ENCODE results near the gene MLLT10. TPM values are rescaled to one million over a fixed set of nuclear protein-coding genes. Genes with fewer than 3 reads are reported as not detected.
"Not testable (repeated sequence)": the region's sequence is repeated elsewhere in the genome, so short reads cannot be mapped to it uniquely, and the experiment has no call there.

The MLLT10 gene
- total RNA-seq, 1 donor: 37.5 TPM

DNA sequence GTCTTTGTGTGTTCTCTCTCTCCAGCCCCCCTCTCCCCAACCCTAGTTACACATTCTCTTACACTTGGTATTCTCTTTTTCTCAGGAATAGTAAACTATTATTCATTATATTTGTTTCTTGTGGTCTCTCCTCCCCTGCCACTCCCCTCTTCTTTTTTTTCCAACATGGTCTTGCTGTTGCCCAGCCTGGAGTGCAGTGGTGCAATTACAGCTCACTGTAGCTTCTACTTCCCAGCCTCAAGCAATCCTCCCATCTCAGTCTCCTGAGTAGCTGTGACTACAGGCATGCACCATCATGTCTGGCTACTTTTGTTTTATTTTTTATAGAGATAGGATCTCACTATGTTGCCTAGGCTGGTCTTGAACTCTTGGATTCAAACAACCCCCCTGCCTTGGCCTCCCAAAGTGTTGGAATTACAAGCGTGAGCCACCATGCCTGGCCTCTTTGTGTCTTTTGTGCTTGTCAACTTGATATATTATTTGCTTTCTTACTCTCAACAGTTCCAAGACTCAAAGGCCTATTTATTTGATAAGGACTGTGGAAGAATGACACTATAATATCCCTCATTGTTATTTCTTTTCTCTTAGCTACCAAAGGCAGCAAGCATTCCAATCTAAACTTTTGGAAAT, 66.9 kb downstream of the MLLT10 start:
- H3K4me3 ChIP-seq (ENCODE audit: low read length): no peak overlapping the region
- H3K4me1 ChIP-seq (ENCODE audit: insufficient read depth, low read length): no peaks in the 10 kb centered on the region
- no peaks in the 10 kb centered on the region for H3K9me3 ChIP-seq (ENCODE audit: low read depth, low read length)
- H3K27me3 ChIP-seq (ENCODE audit: insufficient read depth, low read length): no peaks in the 10 kb centered on the region

DNA sequence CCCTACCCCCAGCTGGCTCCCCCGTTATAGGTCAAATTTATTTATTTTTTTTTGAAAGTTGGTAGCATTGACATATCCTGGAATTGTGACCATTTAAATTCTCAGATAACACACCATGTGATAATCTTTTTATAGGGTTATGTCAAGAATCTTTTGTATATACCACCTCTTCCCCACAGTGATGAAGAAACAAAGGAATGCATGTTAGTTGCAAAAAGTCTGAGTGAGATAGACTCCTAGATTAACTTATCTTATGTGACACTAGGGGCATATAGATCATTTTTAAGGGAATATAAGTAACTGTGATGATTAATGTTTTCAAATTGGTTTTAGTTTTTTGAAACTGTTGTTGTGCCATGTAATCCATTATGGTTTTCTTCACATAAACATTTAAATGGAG, 68.3 kb downstream of the MLLT10 start:
- Histone ChIP-seq H3K4me3 (ENCODE audit: low read length) (no peak overlapping the region), H3K9me3 (ENCODE audit: low read depth, low read length) (no peaks in the 10 kb centered on the region), H3K4me1 (ENCODE audit: insufficient read depth, low read length) (no peaks in the 10 kb centered on the region), H3K27me3 (ENCODE audit: insufficient read depth, low read length) (no peaks in the 10 kb centered on the region)

DNA sequence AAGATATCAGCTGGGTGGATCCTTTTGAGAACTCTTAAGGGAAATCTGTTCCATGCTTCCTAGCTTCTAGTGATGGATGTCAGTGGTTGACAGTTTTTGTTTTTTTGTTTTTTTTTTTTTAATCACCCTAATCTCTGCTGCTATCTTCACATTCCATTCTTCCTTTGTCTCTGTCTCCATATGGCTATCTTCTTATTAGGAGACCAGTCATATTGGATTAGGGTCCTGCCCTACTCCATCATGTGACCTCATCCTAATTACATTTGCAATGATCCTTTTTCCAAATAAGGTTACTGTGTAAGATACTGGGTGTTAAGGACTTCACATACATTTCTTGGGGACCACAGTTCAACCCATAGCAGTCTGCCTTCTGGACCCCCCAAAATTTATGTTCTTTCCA, 69.7 kb downstream of the MLLT10 start:
- Histone ChIP-seq H3K27me3 (ENCODE audit: insufficient read depth, low read length) (no peaks in the 10 kb centered on the region), H3K4me3 (ENCODE audit: low read length) (no peak overlapping the region), H3K9me3 (ENCODE audit: low read depth, low read length) (no peaks in the 10 kb centered on the region), H3K4me1 (ENCODE audit: insufficient read depth, low read length) (no peaks in the 10 kb centered on the region)

DNA sequence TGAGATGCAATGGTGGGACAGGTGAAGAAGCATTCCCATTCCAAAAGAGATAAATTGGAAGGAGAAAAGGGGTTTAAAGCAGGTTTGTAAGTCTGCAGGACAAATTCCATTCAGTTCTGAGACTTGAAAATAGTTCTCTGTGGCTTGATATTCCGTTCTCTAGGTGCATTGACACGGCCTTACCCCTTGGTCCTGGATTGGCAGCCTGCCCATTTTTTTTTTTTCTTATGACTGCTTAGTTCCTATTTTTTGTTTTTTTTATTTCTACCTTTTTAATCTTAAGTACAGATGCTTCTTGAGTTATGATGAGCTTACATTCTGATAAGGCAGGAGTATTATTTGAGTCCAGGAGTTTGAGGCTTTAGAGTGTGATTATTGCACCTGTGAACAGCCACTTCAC, 70.6 kb downstream of the MLLT10 start:
- H3K4me3 ChIP-seq (ENCODE audit: low read length): no peak overlapping the region
- no peaks in the 10 kb centered on the region for H3K4me1 ChIP-seq (ENCODE audit: insufficient read depth, low read length)
- no peaks in the 10 kb centered on the region for H3K9me3 ChIP-seq (ENCODE audit: low read depth, low read length)
- no peaks in the 10 kb centered on the region for H3K27me3 ChIP-seq (ENCODE audit: insufficient read depth, low read length)

DNA sequence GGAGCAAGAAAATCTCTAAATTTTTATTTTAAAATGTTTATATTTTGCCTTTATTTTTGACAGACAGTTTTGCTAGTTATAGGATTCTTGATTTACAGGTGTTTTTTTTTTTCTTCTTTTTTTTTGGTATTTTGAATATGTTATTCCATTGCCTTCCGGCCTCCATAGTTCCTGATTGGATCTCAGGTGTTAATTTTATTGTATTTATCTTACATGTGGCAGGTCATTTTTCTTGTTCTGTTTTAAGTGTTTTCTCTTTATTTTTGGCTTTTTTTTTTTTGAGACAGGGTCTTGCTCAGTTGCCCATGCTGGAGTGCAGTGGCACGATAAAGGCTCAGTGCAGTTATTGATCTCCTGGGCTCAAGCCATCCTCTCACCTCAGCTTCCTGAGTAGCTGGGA, 73.9 kb downstream of the MLLT10 start:
- no peaks in the 10 kb centered on the region for H3K27me3 ChIP-seq (ENCODE audit: insufficient read depth, low read length)
- H3K9me3 ChIP-seq (ENCODE audit: low read depth, low read length): no peaks in the 10 kb centered on the region
- H3K4me3 ChIP-seq (ENCODE audit: low read length): no peak overlapping the region
- H3K4me1 ChIP-seq (ENCODE audit: insufficient read depth, low read length): no peaks in the 10 kb centered on the region

DNA sequence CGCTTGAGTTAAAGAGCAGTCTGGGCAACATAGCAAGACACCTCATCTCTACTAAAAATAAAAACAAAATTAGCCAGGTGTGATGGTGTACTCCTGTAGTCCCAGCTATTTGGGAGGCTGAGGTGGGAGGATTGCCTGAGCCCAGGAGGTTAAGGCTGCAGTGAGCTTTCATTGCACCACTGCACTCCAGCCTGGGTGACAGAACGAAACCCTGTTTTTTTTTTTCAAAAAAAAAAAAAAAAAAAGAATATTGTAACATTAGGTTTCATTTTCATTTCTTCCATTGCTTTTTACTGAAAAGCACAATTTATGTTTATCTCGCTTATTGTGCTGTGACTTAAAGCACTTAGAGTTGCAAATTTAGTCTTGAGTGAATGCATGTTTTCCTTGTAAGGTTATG, 80.0 kb downstream of the MLLT10 start:
- H3K4me1 ChIP-seq (ENCODE audit: insufficient read depth, low read length): no peaks in the 10 kb centered on the region
- H3K4me3 ChIP-seq (ENCODE audit: low read length): no peak overlapping the region
- H3K9me3 ChIP-seq (ENCODE audit: low read depth, low read length): no peaks in the 10 kb centered on the region
- H3K27me3 ChIP-seq (ENCODE audit: insufficient read depth, low read length): no peaks in the 10 kb centered on the region

DNA sequence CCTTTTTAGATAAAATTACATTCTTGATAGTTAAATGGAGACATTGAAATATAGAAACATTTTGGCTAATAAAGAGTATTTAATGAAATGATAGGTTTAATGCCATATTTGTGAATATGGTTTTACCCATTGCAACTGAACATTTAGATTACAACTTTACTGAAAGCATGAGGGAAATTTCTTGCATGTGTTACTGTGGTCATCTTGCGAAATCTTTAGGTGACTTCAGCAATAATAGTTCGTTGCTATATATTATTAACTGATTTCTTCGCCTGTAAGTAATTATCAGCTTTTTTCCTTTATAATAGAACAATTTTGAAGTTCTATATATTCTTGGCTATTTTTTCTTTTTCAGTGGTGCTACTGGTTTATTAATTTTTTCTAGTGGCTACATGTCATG, 83.2 kb downstream of the MLLT10 start:
- Histone ChIP-seq H3K4me3 (ENCODE audit: low read length) (no peak overlapping the region), H3K27me3 (ENCODE audit: insufficient read depth, low read length) (no peaks in the 10 kb centered on the region), H3K4me1 (ENCODE audit: insufficient read depth, low read length) (no peaks in the 10 kb centered on the region), H3K9me3 (ENCODE audit: low read depth, low read length) (no peaks in the 10 kb centered on the region)

DNA sequence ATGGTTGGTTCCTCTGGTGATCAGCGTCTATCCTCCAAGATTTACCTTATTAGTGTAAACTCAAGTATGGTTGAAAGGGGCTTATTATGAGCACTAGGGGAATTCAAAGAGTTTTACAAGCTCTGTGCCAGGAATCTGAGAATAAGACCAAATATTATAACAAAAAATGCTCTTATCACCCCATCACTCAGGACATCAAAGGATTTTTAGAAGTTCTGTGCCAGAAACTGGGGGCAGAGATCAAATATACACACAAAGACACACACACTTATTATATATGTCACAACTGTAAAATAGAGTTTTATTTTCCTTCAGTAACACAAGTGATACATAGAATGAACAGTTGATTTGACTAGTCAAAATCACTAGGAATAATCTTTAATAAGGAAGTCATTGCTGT, 89.3 kb downstream of the MLLT10 start:
- Histone ChIP-seq H3K9me3 (ENCODE audit: low read depth, low read length) (no peaks in the 10 kb centered on the region), H3K27me3 (ENCODE audit: insufficient read depth, low read length) (no peaks in the 10 kb centered on the region), H3K4me1 (ENCODE audit: insufficient read depth, low read length) (peaks cover 10% of the 10 kb centered on the region), H3K4me3 (ENCODE audit: low read length) (no peak overlapping the region)

DNA sequence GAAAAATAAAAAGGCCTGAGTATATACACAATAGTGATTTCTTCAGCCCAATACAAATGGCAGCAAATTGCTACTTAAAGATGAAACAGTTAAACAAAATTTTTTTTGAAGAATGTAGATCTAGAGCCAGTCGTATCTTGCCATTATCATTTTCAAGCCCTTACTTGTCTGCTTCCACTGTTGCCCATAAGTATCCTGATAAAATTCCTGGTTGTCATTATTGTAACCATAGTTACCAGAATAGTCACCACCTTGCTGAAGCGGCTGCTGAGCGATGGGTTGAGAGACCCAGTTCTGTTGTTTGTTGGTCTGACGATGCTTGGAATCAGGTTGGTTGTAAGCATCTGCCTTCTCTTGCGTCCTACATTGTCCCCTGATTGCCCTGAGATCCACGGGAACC, 90.4 kb downstream of the MLLT10 start:
- not testable (repeated sequence) for H3K9me3 ChIP-seq (ENCODE audit: low read depth, low read length); H3K27me3 ChIP-seq (ENCODE audit: insufficient read depth, low read length); H3K4me3 ChIP-seq (ENCODE audit: low read length); H3K4me1 ChIP-seq (ENCODE audit: insufficient read depth, low read length)

DNA sequence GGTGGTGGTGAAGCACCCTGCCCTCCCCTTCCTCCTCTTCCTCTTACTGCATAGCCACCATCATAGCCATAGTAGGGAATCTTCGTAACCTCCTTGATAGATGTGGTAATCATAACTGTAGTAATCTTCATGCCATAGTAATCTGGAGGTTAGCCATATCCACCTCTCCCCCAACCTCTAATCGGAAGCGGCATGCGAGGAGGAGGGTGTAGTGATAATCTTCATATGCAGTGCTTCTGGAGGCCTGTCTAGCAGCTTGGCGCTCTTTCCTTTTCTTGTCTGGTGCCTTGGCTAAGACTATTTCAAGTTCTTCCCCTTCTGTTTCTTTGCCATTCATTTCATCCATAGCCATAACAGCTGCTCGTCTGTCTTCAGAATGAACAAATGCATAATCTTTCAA, 90.9 kb downstream of the MLLT10 start:
- Histone ChIP-seq H3K9me3 (ENCODE audit: low read depth, low read length) (no peaks in the 10 kb centered on the region), H3K4me3 (ENCODE audit: low read length) (no peak overlapping the region), H3K4me1 (ENCODE audit: insufficient read depth, low read length) (peaks cover 10% of the 10 kb centered on the region), H3K27me3 (ENCODE audit: insufficient read depth, low read length) (no peaks in the 10 kb centered on the region)

DNA sequence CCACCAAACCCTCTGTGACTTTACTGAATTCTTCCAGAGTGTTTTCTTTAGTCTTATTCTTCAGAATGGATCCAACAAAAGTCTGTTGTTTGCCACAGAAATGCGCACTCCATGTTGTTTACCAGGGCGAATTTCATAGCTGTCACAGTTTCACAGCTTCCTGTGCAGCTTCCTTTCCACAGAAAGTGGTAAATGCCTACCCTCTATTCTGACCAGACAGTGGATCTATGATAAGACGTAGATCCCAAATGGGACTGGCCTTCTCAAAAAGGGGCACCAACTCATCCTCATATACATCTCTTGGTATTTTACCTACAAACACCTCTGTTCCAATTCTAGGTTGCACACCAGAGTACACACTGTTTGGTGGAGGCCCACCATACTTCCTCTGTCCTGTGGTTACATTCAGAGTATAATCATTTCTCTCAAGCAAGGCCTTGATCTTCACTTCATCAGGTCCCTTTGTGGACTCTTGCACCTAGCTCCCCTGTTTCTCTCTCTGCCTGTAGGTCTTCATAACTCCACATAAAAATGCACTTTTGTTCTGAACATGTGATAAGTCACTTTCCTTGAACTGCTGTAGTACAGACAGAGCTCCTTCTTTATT, 91.7 kb downstream of the MLLT10 start:
- Histone ChIP-seq H3K27me3 (ENCODE audit: insufficient read depth, low read length) (no peaks in the 10 kb centered on the region), H3K4me1 (ENCODE audit: insufficient read depth, low read length) (peaks cover 10% of the 10 kb centered on the region), H3K9me3 (ENCODE audit: low read depth, low read length) (no peaks in the 10 kb centered on the region), H3K4me3 (ENCODE audit: low read length) (no peak overlapping the region)

DNA sequence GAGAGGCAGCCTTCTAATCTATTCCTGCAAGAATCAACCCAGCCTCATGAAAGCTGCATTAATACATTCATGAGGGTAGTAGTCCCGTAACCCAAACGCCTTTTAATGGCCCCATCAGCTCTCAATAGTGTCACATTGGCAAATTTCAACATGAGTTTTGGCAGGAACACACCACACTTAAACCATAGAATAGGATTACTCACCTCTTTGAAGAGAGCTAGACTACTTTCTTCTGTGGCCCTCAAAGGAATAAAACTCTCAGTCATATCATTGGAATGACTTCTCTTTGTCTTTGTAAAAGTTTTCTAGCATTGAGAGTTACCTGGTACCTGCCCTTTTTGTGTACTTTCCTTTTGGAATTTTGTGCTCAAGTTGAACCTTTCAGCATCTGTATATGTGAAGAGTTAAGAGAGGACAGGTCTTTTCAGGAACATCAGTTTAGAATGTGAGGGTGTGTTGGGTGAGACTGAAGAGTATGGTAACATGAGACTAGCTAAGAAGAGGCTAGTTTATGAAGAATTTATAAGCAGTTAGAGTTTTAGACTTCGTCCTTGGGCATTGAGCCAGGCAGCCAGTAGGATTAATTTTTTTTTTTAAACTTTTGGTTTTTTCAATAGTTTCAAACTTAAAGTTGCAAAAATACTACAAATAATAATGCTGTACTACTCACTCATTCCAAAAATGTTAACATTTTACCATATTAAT, 92.6 kb downstream of the MLLT10 start:
- H3K4me3 ChIP-seq (ENCODE audit: low read length): no peak overlapping the region
- H3K27me3 ChIP-seq (ENCODE audit: insufficient read depth, low read length): no peaks in the 10 kb centered on the region
- no peaks in the 10 kb centered on the region for H3K9me3 ChIP-seq (ENCODE audit: low read depth, low read length)
- peaks cover 10% of the 10 kb centered on the region for H3K4me1 ChIP-seq (ENCODE audit: insufficient read depth, low read length)

DNA sequence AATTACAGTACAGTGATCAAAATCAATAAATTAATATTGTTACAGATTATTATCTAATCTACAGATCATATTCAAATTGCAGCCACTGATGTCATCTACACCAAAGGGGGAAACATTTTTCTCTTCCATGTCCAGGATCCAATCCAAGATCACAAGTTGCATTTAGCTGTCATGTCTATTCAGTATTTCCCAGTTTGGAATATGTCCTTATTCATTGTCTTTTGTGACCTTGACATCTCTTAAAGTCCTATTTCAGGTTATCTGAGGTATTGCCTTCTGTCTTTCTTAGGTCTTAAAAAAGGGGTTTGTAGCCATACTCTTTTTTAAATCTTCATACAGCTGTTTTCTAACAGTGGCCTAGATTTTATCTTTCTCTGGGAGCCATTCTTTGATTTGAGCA, 93.3 kb downstream of the MLLT10 start:
- no peaks in the 10 kb centered on the region for H3K9me3 ChIP-seq (ENCODE audit: low read depth, low read length)
- H3K4me1 ChIP-seq (ENCODE audit: insufficient read depth, low read length): peaks cover 10% of the 10 kb centered on the region
- H3K4me3 ChIP-seq (ENCODE audit: low read length): no peak overlapping the region
- no peaks in the 10 kb centered on the region for H3K27me3 ChIP-seq (ENCODE audit: insufficient read depth, low read length)

DNA sequence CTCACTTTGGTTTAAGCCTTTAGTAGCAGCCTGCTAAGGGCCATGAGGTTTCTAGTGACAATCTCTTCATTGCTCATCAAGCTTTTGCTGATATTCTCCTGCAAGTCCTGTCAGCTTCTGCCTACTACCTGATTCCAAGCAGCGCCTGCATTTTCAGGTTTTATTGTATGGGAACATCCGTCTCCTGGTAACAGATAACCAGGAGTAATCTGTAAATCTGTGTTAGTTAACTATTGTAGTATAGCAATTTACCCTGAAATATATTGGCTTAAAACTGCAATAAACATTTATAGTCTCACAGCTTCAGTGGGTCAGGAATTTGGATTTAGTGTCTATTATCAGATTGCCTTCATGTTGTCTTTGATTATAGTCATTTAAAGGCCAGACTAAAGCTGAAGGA, 94.0 kb downstream of the MLLT10 start:
- Histone ChIP-seq H3K4me1 (ENCODE audit: insufficient read depth, low read length) (peaks cover 10% of the 10 kb centered on the region), H3K27me3 (ENCODE audit: insufficient read depth, low read length) (no peaks in the 10 kb centered on the region), H3K9me3 (ENCODE audit: low read depth, low read length) (no peaks in the 10 kb centered on the region), H3K4me3 (ENCODE audit: low read length) (no peak overlapping the region)

DNA sequence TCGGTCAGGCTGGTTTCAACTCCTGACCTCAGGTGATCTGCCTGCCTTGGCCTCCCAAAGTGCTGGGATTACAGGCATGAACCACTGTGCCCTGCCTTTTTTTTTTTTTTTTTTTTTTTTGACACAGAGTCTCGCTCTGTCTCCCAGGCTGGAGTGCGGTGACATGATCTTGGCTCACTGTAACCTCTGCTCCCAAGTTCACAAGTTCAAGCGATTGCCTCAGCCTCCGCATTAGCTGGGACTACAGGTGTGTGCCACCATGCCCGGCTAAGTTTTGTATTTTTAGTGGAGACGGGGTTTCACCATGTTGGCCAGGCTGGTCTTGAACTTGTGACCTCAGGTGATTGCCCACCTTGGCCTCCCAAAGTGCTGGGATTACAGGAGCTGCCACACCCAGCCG, 94.6 kb downstream of the MLLT10 start:
- not testable (repeated sequence) for H3K9me3 ChIP-seq (ENCODE audit: low read depth, low read length); H3K4me1 ChIP-seq (ENCODE audit: insufficient read depth, low read length); H3K4me3 ChIP-seq (ENCODE audit: low read length); H3K27me3 ChIP-seq (ENCODE audit: insufficient read depth, low read length)
